GM23338 (cell line): ENCODE data around the gene NBEAL2.

ENCODE experiments used
- CREB1 ChIP-seq: fragments of 250-450 bp; sonication (Bioruptor Pico); IDR thresholded peaks from 2 replicates; pipeline ENCODE4 v1.5.0; 2020; ENCODE audit warnings: low read depth, mild to moderate bottlenecking, moderate library complexity
- CTCF ChIP-seq, 2 experiments: fragments of 200-600 bp in 1 of 2; sonication (generic) in 1 of 2; conservative IDR thresholded peaks; 2 replicates each; pipeline versions ENCODE4 v1.5.1 to v1.6.1; 2016 to 2017; ENCODE audit warnings: antibody characterized with exemption in 2 of 2, low read depth in 2 of 2, mild to moderate bottlenecking in 2 of 2, moderate library complexity in 1 of 2
- EZH2 ChIP-seq: fragments of 200-600 bp; sonication (generic); IDR thresholded peaks from one replicate; pipeline ENCODE4 v1.8.0; 2017; ENCODE audit warnings: antibody characterized with exemption, mild to moderate bottlenecking, low read depth; ENCODE audit not compliant: unreplicated experiment
- EZH2phosphoT487 ChIP-seq: fragments of 200-600 bp; sonication (generic); IDR thresholded peaks from one replicate; pipeline ENCODE4 v1.8.1; 2018; ENCODE audit warnings: antibody characterized with exemption; ENCODE audit not compliant: unreplicated experiment
- JUNB ChIP-seq: IDR thresholded peaks from one replicate; pipeline ENCODE4 v1.6.1; 2016; ENCODE audit warnings: antibody characterized with exemption; ENCODE audit not compliant: unreplicated experiment
- NANOG ChIP-seq: IDR thresholded peaks from 2 replicates; pipeline ENCODE4 v1.6.1; 2016; ENCODE audit warnings: antibody characterized with exemption, borderline replicate concordance
- POLR2AphosphoS5 ChIP-seq: IDR thresholded peaks from 2 replicates; pipeline ENCODE4 v1.6.1; 2016; ENCODE audit warnings: antibody characterized with exemption, low read depth
- REST ChIP-seq: IDR thresholded peaks from one replicate; pipeline ENCODE4 v1.6.1; 2018; ENCODE audit warnings: antibody characterized with exemption; ENCODE audit not compliant: unreplicated experiment
- STAT1 ChIP-seq: IDR thresholded peaks from one replicate; pipeline ENCODE4 v1.6.1; 2016; ENCODE audit warnings: antibody characterized with exemption; ENCODE audit not compliant: unreplicated experiment
- ZNF114 ChIP-seq: fragments of 250-450 bp; sonication (Bioruptor Pico); IDR thresholded peaks from 2 replicates; pipeline ENCODE4 v1.5.0; 2020; ENCODE audit warnings: mild to moderate bottlenecking, moderate library complexity
- ZNF331 ChIP-seq: fragments of 250-450 bp; sonication (Bioruptor Pico); IDR thresholded peaks from 2 replicates; pipeline ENCODE4 v1.5.0; 2020; ENCODE audit warnings: low read depth, mild to moderate bottlenecking, moderate library complexity
- ZNF462 ChIP-seq: fragments of 250-450 bp; sonication (Bioruptor Pico); IDR thresholded peaks from 2 replicates; pipeline ENCODE4 v1.5.0; 2020; ENCODE audit warnings: mild to moderate bottlenecking, moderate library complexity
- TF ChIP-seq, protein P1 (sequence below): IDR thresholded peaks from 2 replicates; pipeline ENCODE4 v1.6.1; 2016; ENCODE audit warnings: antibody characterized with exemption

GRCh38 chr3:46979958-46980497, 562 bp downstream of the NBEAL2 start:
- TF ChIP-seq EZH2phosphoT487 (no peak), CTCF (conservative IDR thresholded peaks at IDR 0.05; ENCODE audit: low read depth in 2 of 2) (no peak), POLR2AphosphoS5 (no peak), REST (no peak), CREB1 (CRISPR knock-in tag) (no peak), EZH2 (no peak), JUNB (no peak), STAT1 (no peak), NANOG (no peak), ZNF331 (no peak), ZNF462 (CRISPR knock-in tag) (no peak), ZNF114 (CRISPR knock-in tag) (no peak)
- TF ChIP-seq, protein P1, sequence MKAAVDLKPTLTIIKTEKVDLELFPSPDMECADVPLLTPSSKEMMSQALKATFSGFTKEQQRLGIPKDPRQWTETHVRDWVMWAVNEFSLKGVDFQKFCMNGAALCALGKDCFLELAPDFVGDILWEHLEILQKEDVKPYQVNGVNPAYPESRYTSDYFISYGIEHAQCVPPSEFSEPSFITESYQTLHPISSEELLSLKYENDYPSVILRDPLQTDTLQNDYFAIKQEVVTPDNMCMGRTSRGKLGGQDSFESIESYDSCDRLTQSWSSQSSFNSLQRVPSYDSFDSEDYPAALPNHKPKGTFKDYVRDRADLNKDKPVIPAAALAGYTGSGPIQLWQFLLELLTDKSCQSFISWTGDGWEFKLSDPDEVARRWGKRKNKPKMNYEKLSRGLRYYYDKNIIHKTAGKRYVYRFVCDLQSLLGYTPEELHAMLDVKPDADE: no peak
